ENCODE data around the gene FOXN3. TPM values are rescaled to one million over a fixed set of nuclear protein-coding genes. Genes with fewer than 3 reads are reported as not detected.

The FOXN3 gene
- total RNA-seq, 1 experiment from 2014 or later: 8.8 TPM

DNA sequence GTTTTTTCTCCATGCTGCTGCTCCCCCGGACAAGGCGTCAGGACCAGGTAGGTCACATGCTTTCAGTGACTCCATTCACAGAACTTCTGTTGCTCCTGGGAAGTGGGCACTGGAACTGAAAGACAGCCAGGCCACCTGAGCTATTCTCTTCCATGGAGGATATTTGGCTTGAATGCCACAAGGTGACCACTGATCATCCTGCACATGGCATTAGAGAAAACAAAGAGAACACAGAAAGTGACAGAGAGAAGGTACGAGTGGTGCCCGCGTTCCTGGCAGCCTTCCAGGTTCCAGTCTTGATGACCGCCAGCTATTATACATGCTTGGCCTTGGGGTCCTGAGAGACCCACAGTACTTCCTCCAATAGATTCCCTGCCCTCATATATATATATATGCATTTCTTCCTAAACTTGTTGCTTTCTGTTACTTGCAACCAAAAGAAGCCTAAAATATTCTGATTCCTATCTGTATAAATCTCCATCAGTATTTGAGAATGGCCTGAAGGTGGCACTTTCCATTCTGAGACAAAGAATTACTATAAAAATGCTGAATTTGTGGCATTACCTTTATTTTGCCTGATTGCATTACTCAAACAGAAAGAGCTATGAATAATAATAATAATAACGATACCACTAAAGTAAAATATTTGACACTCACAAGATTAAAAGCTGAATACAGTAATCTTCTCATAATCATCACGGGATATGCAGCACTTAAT, 174.9 kb downstream of the FOXN3 start:
- ChIA-PET POLR2A (no interaction called here), CTCF (no interaction called here)
- Histone ChIP-seq H3K4me3 (ENCODE audit: low read depth in 2 of 2, low read length in 2 of 2) (no peak overlapping the region), H3K36me3 (ENCODE audit: control insufficient read depth, insufficient read depth, low read length) (no peaks in the 10 kb centered on the region), H3K9me3 (ENCODE audit: control insufficient read depth, insufficient read depth, low read depth, low read length) (no peaks in the 10 kb centered on the region), H3K27ac (ENCODE audit: low read length) (no peak overlapping the region), H3K4me1 (ENCODE audit: control insufficient read depth, insufficient read depth, low read length) (no peaks in the 10 kb centered on the region), H3K27me3 (ENCODE audit: control insufficient read depth, insufficient read depth, low read length) (no peaks in the 10 kb centered on the region)
- ATAC-seq: no peak
- intact Hi-C loops (cut with micrococcal nuclease; ENCODE audit: unreplicated experiment) (no loop called here), in situ Hi-C loops (cut with HindIII; ENCODE audit: low pct_unique_long_range_greater_than_20kb, low sequenced_read_pairs) (no loop called here)
- no peak for DNase-seq (ENCODE audit: low read depth, low spot score)
- TF ChIP-seq CTCF (IDR thresholded peaks at IDR 0.05) (no peak), TCF7L2 (IDR thresholded peaks at IDR 0.05; ENCODE audit: low read depth, low read length) (no peak), POLR2AphosphoS5 (IDR thresholded peaks at IDR 0.05; ENCODE audit: low read depth, low read length) (no peak), SIN3A (IDR thresholded peaks at IDR 0.05; ENCODE audit: borderline replicate concordance, insufficient read depth, low read depth, low read length) (no peak)
- TF ChIP-seq, protein P1, sequence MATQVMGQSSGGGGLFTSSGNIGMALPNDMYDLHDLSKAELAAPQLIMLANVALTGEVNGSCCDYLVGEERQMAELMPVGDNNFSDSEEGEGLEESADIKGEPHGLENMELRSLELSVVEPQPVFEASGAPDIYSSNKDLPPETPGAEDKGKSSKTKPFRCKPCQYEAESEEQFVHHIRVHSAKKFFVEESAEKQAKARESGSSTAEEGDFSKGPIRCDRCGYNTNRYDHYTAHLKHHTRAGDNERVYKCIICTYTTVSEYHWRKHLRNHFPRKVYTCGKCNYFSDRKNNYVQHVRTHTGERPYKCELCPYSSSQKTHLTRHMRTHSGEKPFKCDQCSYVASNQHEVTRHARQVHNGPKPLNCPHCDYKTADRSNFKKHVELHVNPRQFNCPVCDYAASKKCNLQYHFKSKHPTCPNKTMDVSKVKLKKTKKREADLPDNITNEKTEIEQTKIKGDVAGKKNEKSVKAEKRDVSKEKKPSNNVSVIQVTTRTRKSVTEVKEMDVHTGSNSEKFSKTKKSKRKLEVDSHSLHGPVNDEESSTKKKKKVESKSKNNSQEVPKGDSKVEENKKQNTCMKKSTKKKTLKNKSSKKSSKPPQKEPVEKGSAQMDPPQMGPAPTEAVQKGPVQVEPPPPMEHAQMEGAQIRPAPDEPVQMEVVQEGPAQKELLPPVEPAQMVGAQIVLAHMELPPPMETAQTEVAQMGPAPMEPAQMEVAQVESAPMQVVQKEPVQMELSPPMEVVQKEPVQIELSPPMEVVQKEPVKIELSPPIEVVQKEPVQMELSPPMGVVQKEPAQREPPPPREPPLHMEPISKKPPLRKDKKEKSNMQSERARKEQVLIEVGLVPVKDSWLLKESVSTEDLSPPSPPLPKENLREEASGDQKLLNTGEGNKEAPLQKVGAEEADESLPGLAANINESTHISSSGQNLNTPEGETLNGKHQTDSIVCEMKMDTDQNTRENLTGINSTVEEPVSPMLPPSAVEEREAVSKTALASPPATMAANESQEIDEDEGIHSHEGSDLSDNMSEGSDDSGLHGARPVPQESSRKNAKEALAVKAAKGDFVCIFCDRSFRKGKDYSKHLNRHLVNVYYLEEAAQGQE (IDR thresholded peaks at IDR 0.05; ENCODE audit: insufficient read depth in 1 of 2, low read depth in 2 of 2, low read length in 1 of 2): no peak
- BruUV-seq (replicated peaks): no TSS peak

- intact Hi-C loops (cut with micrococcal nuclease; ENCODE audit: unreplicated experiment): no loop called here
- in situ Hi-C loops (cut with HindIII; ENCODE audit: low pct_unique_long_range_greater_than_20kb, low sequenced_read_pairs): no loop called here
- Histone ChIP-seq H3K27ac (ENCODE audit: low read length) (no peak overlapping the region), H3K27me3 (ENCODE audit: control insufficient read depth, insufficient read depth, low read length) (no peaks in the 10 kb centered on the region), H3K4me3 (ENCODE audit: low read depth in 2 of 2, low read length in 2 of 2) (no peak overlapping the region), H3K4me1 (ENCODE audit: control insufficient read depth, insufficient read depth, low read length) (no peaks in the 10 kb centered on the region), H3K9me3 (ENCODE audit: control insufficient read depth, insufficient read depth, low read depth, low read length) (no peaks in the 10 kb centered on the region), H3K36me3 (ENCODE audit: control insufficient read depth, insufficient read depth, low read length) (no peaks in the 10 kb centered on the region)
- DNase-seq (ENCODE audit: low read depth, low spot score): no peak
- BruUV-seq (replicated peaks): no TSS peak
- ChIA-PET CTCF (no interaction called here), POLR2A (no interaction called here)
- TF ChIP-seq, protein P1 (IDR thresholded peaks at IDR 0.05; ENCODE audit: insufficient read depth in 1 of 2, low read depth in 2 of 2, low read length in 1 of 2): no peak
- no peak for TF ChIP-seq POLR2AphosphoS5 (IDR thresholded peaks at IDR 0.05; ENCODE audit: low read depth, low read length)
- TF ChIP-seq SIN3A (IDR thresholded peaks at IDR 0.05; ENCODE audit: borderline replicate concordance, insufficient read depth, low read depth, low read length): no peak
- TF ChIP-seq CTCF (IDR thresholded peaks at IDR 0.05): no peak
- TF ChIP-seq TCF7L2 (IDR thresholded peaks at IDR 0.05; ENCODE audit: low read depth, low read length): no peak
- ATAC-seq: no peak
Observed at GRCh38 chr14:89241257-89241656, 175.8 kb downstream of the FOXN3 start.
